HepG2 (cell line): ENCODE results near the gene TANC1. TPM values are rescaled to one million over a fixed set of nuclear protein-coding genes. Genes with fewer than 3 reads are reported as not detected.

Experiments used
- ATAC-seq: fragments of 200-7000 bp; cut with Tn5 transposase; 3 replicates; pipeline ENCODE4 v1.9.1; 2020; ENCODE audit warnings: mild to moderate bottlenecking, moderate library complexity
- BruUV-seq: library from RNA; stranded (reverse); fragments of 400-500 nt; replicated peaks from 2 replicates; lab custom pipeline; 2021; lab: Mats Ljungman, UMichigan
- CTCF ChIA-PET: fragments of 300-600 bp; formaldehyde crosslinking; extraction: SDS; loops from one replicate; lab custom pipeline; 2021; ENCODE audit warnings: low total read pairs, inconsistent platforms, low intra/inter-chr PET ratio; lab: Yijun Ruan, JAX
- POLR2A ChIA-PET: fragments of 350-600 bp; sonication (Branson Sonifier 250); formaldehyde crosslinking; loops from one replicate; lab custom pipeline; 2020; ENCODE audit warnings: antibody characterized with exemption, inconsistent platforms; lab: Yijun Ruan, JAX
- DNase-seq: peaks from one replicate; pipeline ENCODE4 v3.0.0-alpha.2; 2015; ENCODE audit warnings: low spot score
- FAIRE-seq: peaks from 3 replicates; lab custom pipeline; 2011; peaks lifted over from hg19 to GRCh38; lab: Jason Lieb, UNC
- H2AFZ ChIP-seq: one replicate; pipeline ENCODE4 v1.6.1; 2011; ENCODE audit warnings: low read length, inconsistent platforms
- H3K27ac ChIP-seq: fragments of 300-600 bp; 3 replicates; pipeline ENCODE4 v1.8.0; 2011; ENCODE audit warnings: mixed run types, mild to moderate bottlenecking, mixed read lengths, low read length, inconsistent platforms; ENCODE audit not compliant: insufficient read depth; ENCODE audit errors: extremely low read length
- H3K27me3 ChIP-seq, 2 experiments: fragments of 200-600 bp in 1 of 2; 2 replicates in 1 of 2; 3 replicates in 1 of 2; pipeline versions ENCODE4 v1.6.0 to v1.8.0; 2011; ENCODE audit warnings: low read length in 2 of 2, mild to moderate bottlenecking in 2 of 2, moderate library complexity in 2 of 2, inconsistent platforms in 1 of 2; ENCODE audit not compliant: insufficient read depth in 2 of 2, control insufficient read depth in 1 of 2
- H3K36me3 ChIP-seq, 2 experiments: fragments of 200-600 bp in 1 of 2; replicated peaks in 1 of 2; 2 replicates in 1 of 2; 3 replicates in 1 of 2; pipeline versions ENCODE4 v1.5.1 to v1.8.0; 2011; ENCODE audit warnings: low read length in 2 of 2, inconsistent platforms in 1 of 2; ENCODE audit not compliant: insufficient read depth in 2 of 2, control insufficient read depth in 1 of 2
- H3K4me1 ChIP-seq: 2 replicates; pipeline ENCODE4 v1.5.1; 2012; ENCODE audit warnings: low read length, inconsistent platforms; ENCODE audit not compliant: insufficient read depth
- H3K4me2 ChIP-seq: 2 replicates; pipeline ENCODE4 v1.6.0; 2011; ENCODE audit warnings: low read depth, low read length, inconsistent platforms
- H3K4me3 ChIP-seq, 3 experiments: fragments of 200-600 bp in 1 of 3; sonication (generic), shearing (Covaris generic) in 1 of 3; replicated peaks in 1 of 3; 2 replicates each; pipeline ENCODE4 v1.5.1; 2011 to 2016; ENCODE audit warnings: low read length in 3 of 3, inconsistent platforms in 2 of 3, low read depth in 2 of 3, mild to moderate bottlenecking in 2 of 3, control low read depth in 1 of 3, mixed read lengths in 1 of 3; ENCODE audit not compliant: insufficient read depth in 1 of 3
- H3K79me2 ChIP-seq: one replicate; pipeline ENCODE4 v1.6.1; 2011; ENCODE audit warnings: low read length, inconsistent platforms; ENCODE audit not compliant: insufficient read depth
- H3K9ac ChIP-seq: 2 replicates; pipeline ENCODE4 v1.6.0; 2011; ENCODE audit warnings: mild to moderate bottlenecking, low read depth, low read length, inconsistent platforms; ENCODE audit not compliant: insufficient read depth
- H3K9me3 ChIP-seq: 2 replicates; pipeline ENCODE4 v1.5.1; 2012; ENCODE audit warnings: mild to moderate bottlenecking, low read length
- H4K20me1 ChIP-seq: 2 replicates; pipeline ENCODE4 v1.6.0; 2011; ENCODE audit warnings: inconsistent platforms, mild to moderate bottlenecking, low read length, moderate library complexity; ENCODE audit not compliant: insufficient read depth
- FOXA3 ChIP-seq: IDR thresholded peaks from 2 replicates; pipeline ENCODE4 v1.6.1; 2016; ENCODE audit warnings: missing genetic modification reagents, missing compliant biosample characterization
- GABPA ChIP-seq, 2 experiments: IDR thresholded peaks; 2 replicates each; pipeline ENCODE4 v1.6.1; 2011 to 2016; ENCODE audit warnings: low read depth in 2 of 2, low read length in 1 of 2, missing biosample characterization in 1 of 2, missing genetic modification characterization in 1 of 2
- GATAD2A ChIP-seq: IDR thresholded peaks from 2 replicates; pipeline ENCODE4 v1.6.1; 2016
- SP4 ChIP-seq: sonication (generic); formaldehyde crosslinking; IDR thresholded peaks from 2 replicates; pipeline ENCODE4 v1.8.1; 2023; ENCODE audit warnings: mild to moderate bottlenecking, missing genetic modification reagents
- ZFP82 ChIP-seq: sonication (generic); formaldehyde crosslinking; IDR thresholded peaks from 2 replicates; pipeline ENCODE4 v1.5.1; 2020; ENCODE audit warnings: mild to moderate bottlenecking, missing genetic modification reagents, borderline replicate concordance
- ZNF329 ChIP-seq: sonication (generic); formaldehyde crosslinking; IDR thresholded peaks from 2 replicates; pipeline ENCODE4 v1.9.0; 2021; ENCODE audit warnings: low read depth, mild to moderate bottlenecking, missing genetic modification reagents
- ZNF83 ChIP-seq: sonication (generic); formaldehyde crosslinking; IDR thresholded peaks from 2 replicates; pipeline ENCODE4 v1.4.0; 2020; ENCODE audit warnings: missing genetic modification reagents, mild to moderate bottlenecking, borderline replicate concordance
- WGBS: methylation state at CpG from one replicate; pipeline ENCODE4 v1.1.6; 2017; ENCODE audit warnings: low lambda C conversion rate; 5-methylcytosine and 5-hydroxymethylcytosine counted together
- in situ Hi-C: cut with HindIII; loops from 2 replicates; pipeline ENCODE4 v1.10.0; 2017; ENCODE audit warnings: low pct_unique_long_range_greater_than_20kb; ENCODE audit not compliant: extremely low pct_ligation_motif_present
- intact Hi-C: fragments of 100-400 bp; cut with micrococcal nuclease; formaldehyde crosslinking; loops from one replicate; pipeline ENCODE4 v1.10.0; 2022; ENCODE audit not compliant: unreplicated experiment
- polyA plus RNA-seq, 8 experiments: library from polyadenylated mRNA; depleted of rRNA in 3 of 8; stranded (reverse) in 7 of 8; unstranded in 1 of 8; fragments of >200 nt; fragmentation: Illumina TruSeq in 4 of 8; extraction: Trizol in 4 of 8; gene quantifications; 2 replicates each; pipeline versions ENCODE4 v1.2.1 to v1.2.3, GENCODE V29; 2011 to 2016; ENCODE audit warnings: low read depth in 4 of 8, missing spikeins in 1 of 8, mixed read lengths in 1 of 8; ENCODE audit not compliant: insufficient read depth in 1 of 8
- total RNA-seq, 5 experiments: library from RNA; depleted of rRNA; stranded (reverse); fragments of >200 nt; fragmentation: Illumina TruSeq; extraction: Trizol; gene quantifications; 2 replicates each; pipeline ENCODE4 v1.2.3, GENCODE V29; 2016; ENCODE audit warnings: low read depth in 1 of 5
- TF ChIP-seq, protein P1 (sequence below): sonication (generic); formaldehyde crosslinking; IDR thresholded peaks from 2 replicates; pipeline ENCODE4 v1.4.0; 2020; ENCODE audit warnings: missing genetic modification reagents
- TF ChIP-seq, protein P2 (sequence below): sonication (generic); formaldehyde crosslinking; IDR thresholded peaks from 2 replicates; pipeline ENCODE4 v1.8.0; 2023; ENCODE audit warnings: mild to moderate bottlenecking, missing genetic modification reagents
- TF ChIP-seq, protein P3 (sequence below): sonication (generic); formaldehyde crosslinking; IDR thresholded peaks from 2 replicates; pipeline ENCODE4 v1.4.0; 2020; ENCODE audit warnings: mild to moderate bottlenecking, low read depth, missing genetic modification reagents
- TF ChIP-seq, protein P4 (sequence below): sonication (generic); formaldehyde crosslinking; IDR thresholded peaks from 2 replicates; pipeline ENCODE4 v1.4.0; 2020; ENCODE audit warnings: low read depth, mild to moderate bottlenecking, missing genetic modification reagents
- TF ChIP-seq, protein P5 (sequence below): sonication (generic); formaldehyde crosslinking; IDR thresholded peaks from 2 replicates; pipeline ENCODE4 v1.5.0; 2020; ENCODE audit warnings: mild to moderate bottlenecking, missing genetic modification reagents

TANC1 gene
- total and polyA plus RNA-seq, 2 of the 13 experiments (the other 11 are each of a cell fraction or from before 2014, with no cell fraction given): 2.3 to 5.6 TPM

DNA sequence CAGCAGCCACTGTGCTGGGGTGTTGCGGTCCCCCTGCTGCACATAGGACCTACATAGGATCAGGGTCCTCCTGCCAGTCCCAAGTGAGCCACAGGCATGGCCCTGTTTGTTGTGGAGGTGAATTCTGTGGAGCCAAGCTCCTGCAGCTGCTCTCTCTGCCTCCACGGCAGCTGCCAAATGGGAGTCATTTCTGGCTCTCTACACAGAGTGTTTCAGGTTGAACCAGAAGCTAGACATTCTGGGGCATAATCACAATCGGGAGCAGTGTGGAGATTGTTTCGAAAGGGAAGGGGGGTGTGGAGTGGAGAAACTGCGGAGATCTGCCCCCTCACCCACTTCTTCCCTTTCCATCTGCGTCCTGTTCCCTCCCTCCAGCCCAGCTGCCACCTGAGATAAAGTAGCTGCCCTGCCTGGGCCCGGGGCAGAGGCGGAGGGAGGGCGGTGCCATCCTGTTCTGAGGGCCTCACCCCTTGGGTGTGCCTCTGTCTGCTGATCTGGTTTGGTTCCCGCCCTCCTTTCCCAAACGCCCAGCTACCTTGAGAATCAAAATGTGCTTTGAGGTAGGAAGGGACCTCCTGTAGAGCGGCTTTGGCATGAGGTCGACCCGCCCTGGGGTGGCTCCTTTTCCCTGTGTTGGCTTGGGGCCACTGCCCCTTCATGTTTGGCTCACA lies 178.7 kb downstream of the TANC1 start:
- no peak overlapping the region for H3K4me2 ChIP-seq
- TF ChIP-seq, protein P1, sequence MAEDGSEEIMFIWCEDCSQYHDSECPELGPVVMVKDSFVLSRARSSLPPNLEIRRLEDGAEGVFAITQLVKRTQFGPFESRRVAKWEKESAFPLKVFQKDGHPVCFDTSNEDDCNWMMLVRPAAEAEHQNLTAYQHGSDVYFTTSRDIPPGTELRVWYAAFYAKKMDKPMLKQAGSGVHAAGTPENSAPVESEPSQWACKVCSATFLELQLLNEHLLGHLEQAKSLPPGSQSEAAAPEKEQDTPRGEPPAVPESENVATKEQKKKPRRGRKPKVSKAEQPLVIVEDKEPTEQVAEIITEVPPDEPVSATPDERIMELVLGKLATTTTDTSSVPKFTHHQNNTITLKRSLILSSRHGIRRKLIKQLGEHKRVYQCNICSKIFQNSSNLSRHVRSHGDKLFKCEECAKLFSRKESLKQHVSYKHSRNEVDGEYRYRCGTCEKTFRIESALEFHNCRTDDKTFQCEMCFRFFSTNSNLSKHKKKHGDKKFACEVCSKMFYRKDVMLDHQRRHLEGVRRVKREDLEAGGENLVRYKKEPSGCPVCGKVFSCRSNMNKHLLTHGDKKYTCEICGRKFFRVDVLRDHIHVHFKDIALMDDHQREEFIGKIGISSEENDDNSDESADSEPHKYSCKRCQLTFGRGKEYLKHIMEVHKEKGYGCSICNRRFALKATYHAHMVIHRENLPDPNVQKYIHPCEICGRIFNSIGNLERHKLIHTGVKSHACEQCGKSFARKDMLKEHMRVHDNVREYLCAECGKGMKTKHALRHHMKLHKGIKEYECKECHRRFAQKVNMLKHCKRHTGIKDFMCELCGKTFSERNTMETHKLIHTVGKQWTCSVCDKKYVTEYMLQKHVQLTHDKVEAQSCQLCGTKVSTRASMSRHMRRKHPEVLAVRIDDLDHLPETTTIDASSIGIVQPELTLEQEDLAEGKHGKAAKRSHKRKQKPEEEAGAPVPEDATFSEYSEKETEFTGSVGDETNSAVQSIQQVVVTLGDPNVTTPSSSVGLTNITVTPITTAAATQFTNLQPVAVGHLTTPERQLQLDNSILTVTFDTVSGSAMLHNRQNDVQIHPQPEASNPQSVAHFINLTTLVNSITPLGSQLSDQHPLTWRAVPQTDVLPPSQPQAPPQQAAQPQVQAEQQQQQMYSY (CRISPR knock-in tag): no peak
- TF ChIP-seq ZNF329 (CRISPR knock-in tag): no peak
- no peak for TF ChIP-seq ZNF83
- TF ChIP-seq, protein P2, sequence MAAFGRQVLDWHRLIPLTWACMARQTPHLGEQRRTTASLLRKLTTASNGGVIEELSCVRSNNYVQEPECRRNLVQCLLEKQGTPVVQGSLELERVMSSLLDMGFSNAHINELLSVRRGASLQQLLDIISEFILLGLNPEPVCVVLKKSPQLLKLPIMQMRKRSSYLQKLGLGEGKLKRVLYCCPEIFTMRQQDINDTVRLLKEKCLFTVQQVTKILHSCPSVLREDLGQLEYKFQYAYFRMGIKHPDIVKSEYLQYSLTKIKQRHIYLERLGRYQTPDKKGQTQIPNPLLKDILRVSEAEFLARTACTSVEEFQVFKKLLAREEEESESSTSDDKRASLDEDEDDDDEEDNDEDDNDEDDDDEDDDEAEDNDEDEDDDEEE (CRISPR knock-in tag): no peak
- no peak for TF ChIP-seq ZFP82 (CRISPR knock-in tag)
- TF ChIP-seq FOXA3: no peak
- TF ChIP-seq, protein P3, sequence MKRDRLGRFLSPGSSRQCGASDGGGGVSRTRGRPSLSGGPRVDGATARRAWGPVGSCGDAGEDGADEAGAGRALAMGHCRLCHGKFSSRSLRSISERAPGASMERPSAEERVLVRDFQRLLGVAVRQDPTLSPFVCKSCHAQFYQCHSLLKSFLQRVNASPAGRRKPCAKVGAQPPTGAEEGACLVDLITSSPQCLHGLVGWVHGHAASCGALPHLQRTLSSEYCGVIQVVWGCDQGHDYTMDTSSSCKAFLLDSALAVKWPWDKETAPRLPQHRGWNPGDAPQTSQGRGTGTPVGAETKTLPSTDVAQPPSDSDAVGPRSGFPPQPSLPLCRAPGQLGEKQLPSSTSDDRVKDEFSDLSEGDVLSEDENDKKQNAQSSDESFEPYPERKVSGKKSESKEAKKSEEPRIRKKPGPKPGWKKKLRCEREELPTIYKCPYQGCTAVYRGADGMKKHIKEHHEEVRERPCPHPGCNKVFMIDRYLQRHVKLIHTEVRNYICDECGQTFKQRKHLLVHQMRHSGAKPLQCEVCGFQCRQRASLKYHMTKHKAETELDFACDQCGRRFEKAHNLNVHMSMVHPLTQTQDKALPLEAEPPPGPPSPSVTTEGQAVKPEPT (CRISPR knock-in tag): no peak
- no peak for TF ChIP-seq GATAD2A (CRISPR knock-in tag)
- TF ChIP-seq, protein P4, sequence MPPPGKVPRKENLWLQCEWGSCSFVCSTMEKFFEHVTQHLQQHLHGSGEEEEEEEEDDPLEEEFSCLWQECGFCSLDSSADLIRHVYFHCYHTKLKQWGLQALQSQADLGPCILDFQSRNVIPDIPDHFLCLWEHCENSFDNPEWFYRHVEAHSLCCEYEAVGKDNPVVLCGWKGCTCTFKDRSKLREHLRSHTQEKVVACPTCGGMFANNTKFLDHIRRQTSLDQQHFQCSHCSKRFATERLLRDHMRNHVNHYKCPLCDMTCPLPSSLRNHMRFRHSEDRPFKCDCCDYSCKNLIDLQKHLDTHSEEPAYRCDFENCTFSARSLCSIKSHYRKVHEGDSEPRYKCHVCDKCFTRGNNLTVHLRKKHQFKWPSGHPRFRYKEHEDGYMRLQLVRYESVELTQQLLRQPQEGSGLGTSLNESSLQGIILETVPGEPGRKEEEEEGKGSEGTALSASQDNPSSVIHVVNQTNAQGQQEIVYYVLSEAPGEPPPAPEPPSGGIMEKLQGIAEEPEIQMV: no peak
- TF ChIP-seq, protein P5, sequence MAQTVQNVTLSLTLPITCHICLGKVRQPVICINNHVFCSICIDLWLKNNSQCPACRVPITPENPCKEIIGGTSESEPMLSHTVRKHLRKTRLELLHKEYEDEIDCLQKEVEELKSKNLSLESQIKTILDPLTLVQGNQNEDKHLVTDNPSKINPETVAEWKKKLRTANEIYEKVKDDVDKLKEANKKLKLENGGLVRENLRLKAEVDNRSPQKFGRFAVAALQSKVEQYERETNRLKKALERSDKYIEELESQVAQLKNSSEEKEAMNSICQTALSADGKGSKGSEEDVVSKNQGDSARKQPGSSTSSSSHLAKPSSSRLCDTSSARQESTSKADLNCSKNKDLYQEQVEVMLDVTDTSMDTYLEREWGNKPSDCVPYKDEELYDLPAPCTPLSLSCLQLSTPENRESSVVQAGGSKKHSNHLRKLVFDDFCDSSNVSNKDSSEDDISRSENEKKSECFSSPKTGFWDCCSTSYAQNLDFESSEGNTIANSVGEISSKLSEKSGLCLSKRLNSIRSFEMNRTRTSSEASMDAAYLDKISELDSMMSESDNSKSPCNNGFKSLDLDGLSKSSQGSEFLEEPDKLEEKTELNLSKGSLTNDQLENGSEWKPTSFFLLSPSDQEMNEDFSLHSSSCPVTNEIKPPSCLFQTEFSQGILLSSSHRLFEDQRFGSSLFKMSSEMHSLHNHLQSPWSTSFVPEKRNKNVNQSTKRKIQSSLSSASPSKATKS (CRISPR knock-in tag): no peak
- no peak for TF ChIP-seq SP4
- no peak for TF ChIP-seq GABPA (IDR thresholded peaks at IDR 0.05; ENCODE audit: low read depth, low read length)
- TF ChIP-seq GABPA (CRISPR knock-in tag; IDR thresholded peaks at IDR 0.05; ENCODE audit: low read depth): no peak

More for the DNA sequence above, 178.7 kb downstream of the TANC1 start:
- Histone ChIP-seq H3K4me1 (no peaks in the 10 kb centered on the region), H4K20me1 (no peaks in the 10 kb centered on the region), H3K9me3 (no peaks in the 10 kb centered on the region), H3K4me3 (no peak overlapping the region), H3K27ac (no peak overlapping the region), H2AFZ (no peak overlapping the region), H3K27me3 (no peaks in the 10 kb centered on the region), H3K79me2 (no peaks in the 10 kb centered on the region), H3K36me3 (0 out of 5 replicates have a peak, but pooled peaks cover 0 to 2% of the 10 kb centered on the region in 2 experiments), H3K9ac (no peak overlapping the region)
- no TSS peak for BruUV-seq
- in situ Hi-C loops (no loop called here), intact Hi-C loops (no loop called here)
- no peak for DNase-seq
- POLR2A ChIA-PET: no interaction called here
- no peak for ATAC-seq
- CTCF ChIA-PET: no interaction called here
- FAIRE-seq: no peak
- 66% methylated on average over 14 of the region's 14 CpGs for WGBS
